ENCODE measurements around the gene PNMA1.
A peak's percentile ranks its signal among the peaks of the same experiment; 100 is the strongest.

Gene PNMA1

DNA sequence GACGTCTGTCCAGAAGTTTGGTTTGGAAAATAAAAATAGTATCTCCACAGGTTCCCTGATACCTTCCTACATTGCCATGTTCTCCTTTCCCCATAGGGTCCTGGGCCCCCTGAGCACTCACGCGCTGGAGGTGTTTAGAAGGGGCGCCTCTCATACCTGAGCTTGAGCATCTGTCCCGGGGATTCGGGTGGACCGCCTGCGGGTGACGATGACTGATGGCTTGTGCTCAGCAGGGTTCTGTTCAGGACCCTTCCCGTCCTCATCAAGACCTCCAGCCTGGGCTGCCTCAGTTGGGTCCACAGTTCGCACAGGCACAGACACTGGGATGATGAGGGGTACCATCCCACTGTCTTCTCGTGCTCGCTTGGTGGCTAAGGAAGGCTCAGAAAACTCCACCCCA, 22.7 kb upstream of the PNMA1 start:
- DNase-seq (ENCODE audit: low read depth), result no peak

GRCh38 chr14:73732006-73732405, 17.8 kb upstream of the PNMA1 start:
- no peak for DNase-seq (ENCODE audit: low read depth)

GRCh38 chr14:73731111-73731510, 16.9 kb upstream of the PNMA1 start:
- DNase-seq (ENCODE audit: low read depth), result no peak

GRCh38 chr14:73729556-73730265, 15.5 kb upstream of the PNMA1 start:
- no peak for DNase-seq (ENCODE audit: low read depth)

GRCh38 chr14:73728717-73729330, 14.6 kb upstream of the PNMA1 start:
- DNase-seq (ENCODE audit: low read depth), result peak; percentile 27

DNA sequence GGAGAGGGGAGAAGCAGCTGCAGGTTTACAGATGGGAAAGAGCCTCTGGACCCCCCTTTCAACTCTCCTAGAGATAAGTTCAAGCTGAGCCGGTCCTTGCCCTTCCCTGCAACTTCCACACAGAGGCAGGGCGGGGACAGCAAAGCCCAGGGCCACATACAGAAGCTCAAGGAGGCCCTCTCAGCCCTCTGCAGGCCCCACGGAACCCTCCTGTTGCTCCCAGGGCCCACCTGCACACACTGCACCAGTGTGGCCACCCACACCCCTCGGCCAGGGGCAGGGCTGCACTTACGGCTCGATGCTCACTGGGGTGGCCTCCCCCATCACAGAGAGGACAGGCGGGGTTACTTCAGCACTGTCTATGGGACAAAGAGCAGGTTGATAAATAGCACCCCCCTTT, 13.0 kb upstream of the PNMA1 start:
- DNase-seq (ENCODE audit: low read depth), result no peak

GRCh38 chr14:73726025-73726961, 12.1 kb upstream of the PNMA1 start:
- no peak for DNase-seq (ENCODE audit: low read depth)

- DNase-seq (ENCODE audit: low read depth), result no peak
Measured at GRCh38 chr14:73725116-73726024, 11.2 kb upstream of the PNMA1 start.

DNA sequence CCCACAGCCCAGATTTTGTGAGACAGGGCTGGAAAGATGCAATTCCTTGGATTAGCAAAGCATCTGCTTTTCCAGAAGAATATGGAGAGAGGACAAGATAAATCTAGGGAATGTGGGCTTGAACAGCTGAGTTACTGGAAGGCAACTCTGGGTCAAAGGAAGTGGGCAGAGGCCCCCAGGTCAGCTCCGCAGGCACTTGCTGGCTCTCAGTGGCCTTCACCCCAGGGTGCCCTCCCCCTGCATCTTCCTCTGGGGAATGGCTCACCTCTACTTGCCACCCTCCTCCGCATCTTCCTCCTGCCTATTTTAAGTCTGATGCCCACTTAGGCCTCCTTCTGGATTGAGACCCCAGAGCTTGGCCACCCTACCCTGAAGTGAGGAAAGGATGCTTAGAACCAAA, 10.5 kb upstream of the PNMA1 start:
- DNase-seq (ENCODE audit: low read depth), result no peak

GRCh38 chr14:73723797-73724661, 9.8 kb upstream of the PNMA1 start:
- peak; percentile 98 for DNase-seq (ENCODE audit: low read depth)

GRCh38 chr14:73723406-73723796, 9.2 kb upstream of the PNMA1 start:
- peak; percentile 19 for DNase-seq (ENCODE audit: low read depth)

DNA sequence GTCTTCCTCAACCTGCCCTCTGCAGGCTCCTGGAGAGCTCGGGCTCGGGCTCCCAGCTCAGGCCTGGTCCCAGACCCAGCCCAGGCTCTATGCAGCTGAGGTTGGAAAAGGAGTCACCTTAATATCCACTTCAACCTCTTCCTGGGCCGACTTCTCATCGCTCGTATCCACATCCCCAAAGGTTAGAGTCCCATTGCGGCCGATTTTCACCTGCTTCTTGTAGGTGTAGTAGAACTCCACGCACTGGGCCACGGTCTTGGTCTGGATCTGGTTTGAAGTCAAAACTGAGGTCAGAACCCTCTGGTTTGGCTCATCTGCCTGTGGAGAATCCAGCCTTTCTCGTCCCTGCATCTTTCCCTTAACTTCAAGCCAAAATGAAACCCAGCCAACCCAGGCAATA, 8.4 kb upstream of the PNMA1 start:
- DNase-seq (ENCODE audit: low read depth), result no peak

DNA sequence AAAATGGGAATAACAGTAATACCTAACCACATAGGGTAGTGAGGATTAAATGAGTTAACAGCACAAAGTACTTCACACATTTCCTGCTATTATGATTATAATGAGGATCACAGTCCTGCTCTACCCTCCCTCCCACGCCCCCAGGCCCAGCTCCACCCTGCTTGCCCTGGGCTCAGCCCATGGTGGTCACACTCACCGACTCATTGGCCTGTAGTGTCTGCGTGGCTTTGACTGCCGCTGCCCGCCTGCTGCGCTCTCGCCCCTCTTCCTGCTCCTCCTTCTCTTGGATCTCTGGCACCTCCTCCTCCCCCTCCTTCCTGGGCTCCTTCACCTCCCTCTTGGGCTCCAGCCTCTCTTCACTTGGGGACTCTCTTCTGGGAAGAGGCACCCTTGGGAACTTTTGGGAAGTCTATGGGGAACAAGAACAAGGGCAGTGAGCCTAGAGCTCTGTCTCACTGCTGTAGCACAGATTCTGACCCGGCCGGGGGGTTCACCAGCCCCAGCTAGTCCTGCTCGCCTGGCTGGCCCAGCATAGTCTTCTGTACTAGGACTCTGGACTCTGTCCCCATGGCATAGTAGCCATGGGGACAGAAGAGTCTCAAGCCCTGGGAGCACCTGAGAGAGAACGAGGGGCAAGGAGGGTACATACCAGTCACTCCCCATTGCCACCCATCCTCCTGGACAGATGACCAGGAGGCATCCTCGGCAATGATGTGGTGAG, 7.1 kb upstream of the PNMA1 start:
- no peak for DNase-seq (ENCODE audit: low read depth)

- DNase-seq (ENCODE audit: low read depth), result no peak
Measured at GRCh38 chr14:73720636-73721035, 6.5 kb upstream of the PNMA1 start.

GRCh38 chr14:73719791-73720190, 5.6 kb upstream of the PNMA1 start:
- no peak for DNase-seq (ENCODE audit: low read depth)

DNA sequence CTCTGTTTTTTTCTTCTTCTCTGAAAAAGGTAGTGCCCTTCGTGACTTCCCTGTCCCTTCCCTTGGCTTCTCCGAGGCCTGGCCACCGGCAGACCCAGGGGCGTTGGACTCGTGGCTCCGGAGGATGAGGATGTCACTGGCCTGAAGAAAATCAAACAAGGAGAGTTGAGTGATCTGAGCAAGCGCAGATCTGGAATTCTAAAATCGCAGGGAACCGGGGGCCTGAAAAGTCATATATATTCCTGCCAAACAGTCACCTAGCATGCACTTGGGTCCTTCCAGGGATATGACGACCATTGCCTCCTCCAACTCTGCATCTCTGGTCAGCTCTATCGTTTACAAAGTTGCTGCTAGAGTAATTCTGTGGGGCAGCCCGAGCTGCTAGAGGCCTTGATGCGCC, 5.2 kb upstream of the PNMA1 start:
- no peak for DNase-seq (ENCODE audit: low read depth)

DNA sequence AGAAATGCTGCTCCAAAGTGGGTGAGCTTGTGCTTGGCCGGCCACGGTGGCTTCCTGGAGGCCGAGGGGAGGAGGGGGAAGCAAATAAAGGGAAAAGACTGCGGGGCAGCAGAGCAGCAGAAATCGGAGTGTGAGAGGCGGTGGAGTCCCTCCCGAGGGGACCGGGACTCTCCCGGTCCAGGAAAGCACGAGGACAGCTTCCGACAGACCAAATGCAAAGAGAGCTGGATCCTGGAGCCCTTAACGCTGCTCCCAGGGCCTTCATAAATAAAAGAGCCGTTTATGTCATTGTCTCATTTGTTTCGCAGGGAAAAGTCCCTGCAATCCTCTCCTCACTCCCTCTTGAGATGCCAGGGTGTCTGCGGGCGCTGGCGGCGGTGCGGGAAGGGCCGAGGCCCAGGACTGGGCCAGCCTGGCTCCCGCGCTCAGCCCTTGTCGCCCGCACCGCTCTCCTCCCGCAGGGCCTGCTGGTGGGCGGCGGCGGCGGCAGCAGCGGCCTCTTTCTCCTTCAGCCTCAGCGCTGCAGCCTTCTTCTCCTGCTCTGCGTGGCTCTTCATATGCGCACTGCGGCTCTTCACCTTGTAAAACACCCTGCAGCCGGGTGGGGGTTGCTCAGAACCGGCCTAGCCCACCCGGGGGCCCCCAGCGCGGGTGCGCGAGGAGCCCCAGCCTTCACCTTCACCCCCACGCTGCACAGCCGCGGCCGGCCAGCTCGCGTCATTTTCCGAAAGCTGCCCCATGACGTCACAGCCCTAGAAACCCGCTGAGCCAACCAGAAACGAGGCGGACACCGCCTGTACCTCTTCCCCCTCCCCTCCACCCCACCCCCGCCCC, 4.5 kb upstream of the PNMA1 start:
- DNase-seq (ENCODE audit: low read depth), result no peak

DNA sequence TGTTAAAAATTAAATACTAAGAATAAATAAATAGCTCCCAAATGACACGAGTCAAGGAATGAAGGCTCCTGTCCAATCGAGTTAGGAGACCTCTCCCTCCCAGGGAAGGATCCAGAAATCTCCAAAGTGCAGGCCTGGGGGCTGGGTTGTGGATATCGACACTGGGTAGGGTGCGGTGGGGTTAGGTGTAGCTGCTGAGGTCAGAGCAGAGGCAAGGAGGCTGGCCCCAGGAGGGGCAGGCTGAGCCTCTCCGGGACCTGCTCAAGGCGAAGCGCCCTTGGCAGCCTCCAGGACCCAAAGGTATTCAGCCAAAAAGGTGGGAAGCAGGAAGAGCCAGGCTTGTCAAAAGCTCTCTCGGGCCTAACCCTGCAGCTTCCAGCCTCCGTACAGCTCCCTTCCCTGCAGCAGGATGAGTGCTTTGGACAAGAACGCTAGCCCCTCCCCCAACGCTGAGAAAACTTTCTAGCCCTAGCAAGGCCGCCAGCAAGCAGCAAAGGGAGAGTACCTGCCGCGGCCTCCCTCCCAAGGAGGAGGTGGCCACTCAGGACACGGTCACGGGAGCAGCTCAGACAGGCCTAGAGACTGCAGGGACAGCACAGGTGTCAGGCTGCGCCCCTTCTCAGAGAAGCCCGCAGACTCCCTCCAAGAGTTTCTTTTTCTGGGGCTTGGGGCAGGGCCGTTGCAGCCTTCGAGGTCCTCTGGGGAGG, 3.7 kb upstream of the PNMA1 start:
- no peak for DNase-seq (ENCODE audit: low read depth)

GRCh38 chr14:73717266-73717665, 3.1 kb upstream of the PNMA1 start:
- DNase-seq (ENCODE audit: low read depth), result no peak

All from GM04503 (cell line).